Kidney glomerular epithelial cell (primary cell): ENCODE data around the gene PIP4K2B.
"Not testable (repeated sequence)": the region's sequence is repeated elsewhere in the genome, so short reads cannot be mapped to it uniquely, and the experiment has no call there.

Source experiments
- DNase-seq: peaks from one replicate; lab custom pipeline; 2025; lab: John Stamatoyannopoulos, UW

The PIP4K2B gene

DNA sequence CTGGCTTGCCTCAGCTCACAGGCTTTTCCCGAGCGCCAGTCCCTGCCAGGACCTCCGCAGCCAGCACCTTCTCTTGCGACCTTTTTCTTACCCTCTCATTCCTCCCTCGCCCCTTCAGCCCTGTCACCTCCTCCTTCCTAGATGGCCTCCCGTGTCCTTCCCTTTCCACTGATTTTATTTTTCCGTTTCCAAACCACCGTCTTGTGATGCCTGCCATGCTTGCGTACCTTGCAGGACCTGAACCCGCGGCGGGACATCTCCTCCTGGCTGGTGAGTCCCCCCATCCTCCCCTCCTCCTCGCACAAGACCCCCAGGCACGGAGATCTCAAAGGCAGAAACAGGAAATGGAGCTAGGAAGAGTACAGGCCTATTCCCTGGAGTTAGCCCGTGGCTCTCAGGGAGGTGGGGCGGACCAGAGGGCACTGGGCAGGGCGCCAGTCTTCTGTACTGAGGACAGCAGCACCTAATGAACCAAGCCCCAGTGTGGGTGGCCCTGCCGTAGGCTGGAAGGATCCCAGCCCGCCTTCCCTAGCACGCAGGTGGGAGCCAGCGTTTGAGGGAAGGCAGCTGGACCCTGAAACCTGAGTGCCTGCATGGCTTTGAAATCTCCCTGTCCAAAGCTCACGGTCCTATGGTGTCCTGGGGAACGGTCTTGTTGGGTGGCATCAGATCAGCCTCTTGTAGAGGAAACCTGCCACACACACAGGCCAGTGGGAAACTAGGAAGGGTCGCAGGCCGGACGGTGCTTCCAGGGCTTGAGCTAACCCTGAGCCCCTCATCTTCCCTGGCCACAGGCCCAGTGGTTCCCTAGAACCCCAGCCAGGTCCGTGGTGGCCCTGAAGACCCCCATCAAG lies 68.6 kb downstream of the PIP4K2B start:
- DNase-seq: peak; percentile 70

DNA sequence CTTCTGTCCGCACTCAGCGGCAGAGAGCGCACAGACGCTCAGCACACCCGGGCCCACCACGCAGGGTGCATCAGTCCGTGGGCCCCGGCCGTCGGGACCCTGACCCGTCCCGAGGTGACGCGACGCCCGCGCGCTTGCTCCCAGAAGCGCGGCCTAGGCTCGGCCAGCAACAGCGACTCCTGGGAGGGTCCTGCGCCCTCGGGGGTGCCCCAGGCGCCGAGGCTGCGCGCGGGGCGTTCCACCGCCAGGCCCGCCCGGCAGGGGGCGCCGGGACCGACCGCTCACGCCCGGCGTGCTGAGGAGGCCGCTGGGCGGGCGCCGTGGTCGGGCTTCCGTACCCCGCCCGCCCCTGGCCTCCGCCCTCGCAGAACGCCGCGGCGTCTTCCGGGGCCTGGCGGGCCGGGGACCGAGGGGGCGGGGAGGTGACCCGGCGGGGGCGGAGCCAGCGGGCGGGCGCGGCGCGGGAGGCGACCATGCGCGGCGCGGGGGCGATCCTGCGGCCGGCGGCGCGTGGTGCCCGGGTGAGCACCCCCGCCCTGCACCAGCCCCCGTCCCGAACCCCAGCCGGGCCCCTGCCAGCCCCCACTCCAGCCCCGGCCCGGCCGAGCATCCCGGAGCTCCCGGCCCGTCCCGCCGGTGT lies 69.3 kb downstream of the PIP4K2B start, which contains the start of gene CISD3:
Gene CISD3 (plus strand): TSS at position 456 of the 640 bp plus-strand sequence. CDS start 18 bp downstream, at position 474.
- DNase-seq: peak; percentile 53

DNA sequence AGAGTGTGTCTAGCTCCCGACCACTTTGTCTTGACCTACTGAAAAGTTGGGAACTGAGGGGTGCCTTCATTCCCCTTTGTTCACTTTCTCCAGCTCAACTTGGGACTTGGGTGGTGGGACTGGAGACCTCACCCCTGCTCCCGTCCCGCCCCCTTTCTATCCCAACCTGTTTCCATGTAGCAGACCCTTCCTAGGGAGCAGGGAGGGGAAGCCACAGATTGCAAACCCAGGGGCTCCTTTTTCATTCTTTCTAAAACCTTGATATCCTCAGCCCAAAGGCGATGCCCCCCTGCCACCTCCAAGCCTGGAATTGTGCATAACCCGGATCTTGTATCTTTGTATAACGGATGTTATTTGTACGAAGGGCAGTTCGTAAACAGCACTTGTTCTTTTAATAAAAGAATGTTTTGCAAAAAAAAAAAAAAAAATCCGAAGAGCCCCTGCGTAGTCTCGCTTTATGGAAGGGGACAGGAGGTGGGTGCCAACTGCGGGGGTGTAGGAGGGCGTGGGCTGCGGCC lies 69.9 kb downstream of the PIP4K2B start:
- no peak for DNase-seq

DNA sequence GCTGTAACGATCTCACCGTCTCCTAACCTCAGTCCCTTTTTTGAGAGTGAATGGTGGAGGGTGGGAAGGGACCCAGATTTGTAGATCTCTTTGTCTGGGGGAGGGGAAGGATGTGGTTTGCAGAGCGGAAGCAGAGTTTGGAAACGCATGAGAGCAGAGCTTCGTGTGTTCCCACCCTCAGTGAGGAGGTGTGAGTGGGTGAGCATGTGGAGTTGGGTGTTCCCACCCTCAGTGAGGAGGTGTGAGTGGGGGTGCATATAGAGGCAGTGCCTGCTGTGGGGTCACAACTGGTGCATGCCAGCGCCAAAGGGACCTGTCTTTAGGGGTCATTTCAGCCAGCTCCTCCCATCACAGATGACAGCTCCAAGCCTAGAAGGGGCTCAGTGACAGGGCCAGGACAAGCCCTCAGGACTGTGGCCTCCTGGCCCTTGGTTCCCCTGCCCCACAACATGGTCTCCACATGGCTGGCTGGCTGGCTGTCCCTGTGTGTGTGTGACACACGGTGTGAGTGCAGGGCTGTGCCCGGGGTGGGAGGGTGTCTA lies 71.0 kb downstream of the PIP4K2B start:
- DNase-seq: no peak

DNA sequence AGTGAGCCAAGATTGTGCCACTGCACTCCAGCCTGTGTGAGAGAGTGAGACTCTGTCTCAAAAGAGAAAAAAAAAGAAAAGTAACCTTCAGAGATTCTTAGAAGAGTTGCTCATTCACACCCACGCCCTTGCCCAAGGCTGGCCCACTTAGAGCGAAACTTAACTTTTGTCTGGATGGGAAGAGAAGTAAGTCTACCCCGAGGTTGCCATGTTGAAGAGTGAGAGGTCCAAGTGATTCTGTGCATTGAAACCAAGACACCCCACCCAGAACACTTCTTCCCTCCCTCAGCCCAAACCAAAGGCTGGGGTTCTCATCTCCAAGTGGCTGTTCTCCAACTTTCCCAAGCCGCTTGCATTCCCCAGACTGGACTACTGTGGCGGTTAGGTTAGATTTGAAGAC lies 71.6 kb downstream of the PIP4K2B start:
- DNase-seq: no peak

DNA sequence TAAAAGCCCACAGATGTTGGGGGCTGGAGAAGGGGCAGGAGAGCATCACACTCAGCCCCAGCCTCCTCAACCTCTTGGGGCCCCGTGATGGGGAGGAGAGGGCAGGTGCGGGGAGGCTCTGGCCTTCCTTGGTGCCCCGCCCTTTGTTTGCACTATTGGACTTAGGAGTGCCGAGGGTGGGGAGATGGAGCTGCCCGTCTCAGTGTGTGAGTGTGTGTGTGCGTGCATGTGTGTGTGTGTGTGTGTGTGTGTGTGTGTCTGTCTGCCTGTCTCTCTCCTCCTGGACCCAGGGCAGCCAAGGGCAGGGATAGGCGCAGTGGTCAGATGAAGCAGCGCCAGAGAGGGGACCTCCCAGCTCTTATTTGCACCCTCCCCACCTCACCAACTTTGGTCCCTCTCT lies 73.2 kb downstream of the PIP4K2B start:
- not testable (repeated sequence) for DNase-seq

GRCh38 chr17:38725066-38725465 lies 74.3 kb downstream of the PIP4K2B start:
- no peak for DNase-seq

GRCh38 chr17:38724337-38724988 lies 74.9 kb downstream of the PIP4K2B start:
- no peak for DNase-seq

GRCh38 chr17:38721802-38722201 lies 77.6 kb downstream of the PIP4K2B start:
- no peak for DNase-seq

GRCh38 chr17:38720941-38721340 lies 78.4 kb downstream of the PIP4K2B start:
- DNase-seq: no peak

DNA sequence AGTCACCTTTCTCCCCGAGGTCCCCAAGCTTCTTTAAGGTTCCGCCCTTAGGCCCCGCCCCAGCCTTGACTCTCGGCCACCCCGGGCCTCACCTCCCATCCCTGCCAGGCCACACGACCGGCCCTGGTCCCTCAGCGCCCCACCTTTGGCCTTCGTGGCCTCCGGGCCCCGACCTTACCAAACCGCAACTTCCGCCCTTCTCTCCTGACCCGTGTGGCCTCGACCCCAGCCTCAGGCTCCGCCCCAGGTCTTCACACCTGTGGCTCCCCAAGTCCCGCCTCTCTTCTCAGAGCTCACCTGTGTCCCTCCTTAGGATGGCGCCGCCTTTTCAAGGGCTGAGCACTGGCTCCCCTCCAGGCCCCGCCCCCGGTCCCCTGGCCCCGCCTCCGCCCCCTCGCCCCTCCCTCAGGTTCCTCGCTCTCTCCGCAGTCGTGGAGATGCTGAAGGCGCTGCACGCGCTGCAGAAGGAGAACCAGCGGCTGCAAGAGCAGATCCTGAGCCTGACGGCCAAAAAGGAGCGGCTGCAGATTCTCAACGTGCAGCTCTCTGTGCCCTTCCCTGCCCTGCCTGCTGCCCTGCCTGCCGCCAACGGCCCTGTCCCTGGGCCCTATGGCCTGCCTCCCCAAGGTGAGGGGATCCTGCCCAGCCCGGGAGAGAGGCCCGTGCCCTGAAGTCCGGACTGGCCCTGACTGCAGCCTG lies 79.3 kb downstream of the PIP4K2B start:
- DNase-seq: no peak

- DNase-seq: no peak
Measured at GRCh38 chr17:38719289-38719942, 79.9 kb downstream of the PIP4K2B start.

- DNase-seq: no peak
Measured at GRCh38 chr17:38717139-38717745, 82.1 kb downstream of the PIP4K2B start.

- no peak for DNase-seq
Measured at GRCh38 chr17:38716368-38717005, 82.9 kb downstream of the PIP4K2B start.
